ENCODE data around the gene MIB1.
"Not testable (repeated sequence)": the region's sequence is repeated elsewhere in the genome, so short reads cannot be mapped to it uniquely, and the experiment has no call there.

MIB1 gene

GRCh38 chr18:21704603-21705364, 35.8 kb upstream of the MIB1 start, which contains the start of gene ABHD3:
Gene ABHD3 (minus strand): TSS chr18:21704774. CDS start chr18:21704665, 109 bp downstream.
- H3K4me3 ChIP-seq (replicated peaks in 1 of 2; ENCODE audit: low read depth in 2 of 2, low read length in 2 of 2), result peak within 1 kb of the TSS; percentile 79 to 80
- peak; percentile 51 for TF ChIP-seq CTCF (IDR thresholded peaks at IDR 0.05; ENCODE audit: low read depth, low read length)
- DNase-seq (ENCODE audit: low read depth in 2 of 2), result peak; percentile 87 to 93

GRCh38 chr18:21706386-21706865, 34.2 kb upstream of the MIB1 start:
- no peak for TF ChIP-seq CTCF (IDR thresholded peaks at IDR 0.05; ENCODE audit: low read depth, low read length)

GRCh38 chr18:21707130-21707529, 33.5 kb upstream of the MIB1 start:
- not testable (repeated sequence) for DNase-seq (ENCODE audit: low read depth in 2 of 2)

More at GRCh38 chr18:21706386-21706865, 34.2 kb upstream of the MIB1 start:
- H3K4me3 ChIP-seq (replicated peaks in 1 of 2; ENCODE audit: low read depth in 2 of 2, low read length in 2 of 2), result no peak overlapping the region
- no peak for DNase-seq (ENCODE audit: low read depth in 2 of 2)

GRCh38 chr18:21714474-21714873, 26.1 kb upstream of the MIB1 start:
- no peak for DNase-seq (ENCODE audit: low read depth in 2 of 2)
- H3K4me3 ChIP-seq (replicated peaks in 1 of 2; ENCODE audit: low read depth in 2 of 2, low read length in 2 of 2), result no peak overlapping the region
- TF ChIP-seq CTCF (IDR thresholded peaks at IDR 0.05; ENCODE audit: low read depth, low read length), result no peak

More at GRCh38 chr18:21707130-21707529, 33.5 kb upstream of the MIB1 start:
- not testable (repeated sequence) for H3K4me3 ChIP-seq (replicated peaks in 1 of 2; ENCODE audit: low read depth in 2 of 2, low read length in 2 of 2)

GRCh38 chr18:21722687-21723086, 17.9 kb upstream of the MIB1 start:
- H3K4me3 ChIP-seq (replicated peaks in 1 of 2; ENCODE audit: low read depth in 2 of 2, low read length in 2 of 2), result no peak overlapping the region
- DNase-seq (ENCODE audit: low read depth in 2 of 2), result no peak
- TF ChIP-seq CTCF (IDR thresholded peaks at IDR 0.05; ENCODE audit: low read depth, low read length), result no peak

GRCh38 chr18:21725201-21725600, 15.4 kb upstream of the MIB1 start:
- H3K4me3 ChIP-seq (replicated peaks in 1 of 2; ENCODE audit: low read depth in 2 of 2, low read length in 2 of 2), result no peak overlapping the region
- DNase-seq (ENCODE audit: low read depth in 2 of 2), result no peak
- TF ChIP-seq CTCF (IDR thresholded peaks at IDR 0.05; ENCODE audit: low read depth, low read length), result no peak

GRCh38 chr18:21727702-21728101, 12.9 kb upstream of the MIB1 start:
- H3K4me3 ChIP-seq (replicated peaks in 1 of 2; ENCODE audit: low read depth in 2 of 2, low read length in 2 of 2), result no peak overlapping the region
- no peak for TF ChIP-seq CTCF (IDR thresholded peaks at IDR 0.05; ENCODE audit: low read depth, low read length)
- no peak for DNase-seq (ENCODE audit: low read depth in 2 of 2)

Data from cardiac fibroblast (primary cell).